ENCODE data around the gene PCBP3. TPM values are rescaled to one million over a fixed set of nuclear protein-coding genes. Genes with fewer than 3 reads are reported as not detected.

PCBP3 gene
- total RNA-seq, 4 donors from 2014 or later: 0.47 to 5.3 (median 1.0) TPM; not detected in 1

GRCh38 chr21:45980697-45981096, 337.2 kb downstream of the PCBP3 start:
- peaks cover 0 to 80% (median 16%) of the 10 kb centered on the region in 3 donors for H3K4me1 ChIP-seq
- H3K36me3 ChIP-seq: peaks cover 0 to 7% (median 0%) of the 10 kb centered on the region in 3 donors
- H3K4me3 ChIP-seq: peak overlapping the region in 3 of 4 donors; percentile 42 to 78 (median 75)
- intact Hi-C loops (cut with DNase I): no loop called here
- H3K9me3 ChIP-seq: no peaks in the 10 kb centered on the region
- no peak for DNase-seq
- H3K27me3 ChIP-seq: peaks cover 0 to 57% (median 0%) of the 10 kb centered on the region in 4 donors
- TF ChIP-seq CTCF (IDR thresholded peaks at IDR 0.05) (no peak), POLR2A (IDR thresholded peaks at IDR 0.05) (no peak)
- H3K27ac ChIP-seq: peak overlapping the region; percentile 55 to 87 (median 84)

- Histone ChIP-seq H3K27me3 (peaks cover 0 to 52% (median 0%) of the 10 kb centered on the region in 4 donors), H3K36me3 (peaks cover 0 to 13% (median 1%) of the 10 kb centered on the region in 3 donors), H3K9me3 (no peaks in the 10 kb centered on the region), H3K4me1 (peaks cover 0 to 87% (median 20%) of the 10 kb centered on the region in 3 donors), H3K27ac (peak within 1 kb of the TSS; percentile 72 to 89 (median 84)), H3K4me3 (peak within 1 kb of the TSS; percentile 48 to 78 (median 64))
- TF ChIP-seq POLR2A (IDR thresholded peaks at IDR 0.05): peak in 2 of 4 donors; percentile 60
- TF ChIP-seq CTCF (IDR thresholded peaks at IDR 0.05): no peak
- DNase-seq: no peak
- WGBS, 2 donors: 0% methylated on average over 18 to 25 of the region's 63 CpGs
- intact Hi-C loops (cut with DNase I): no loop called here
Observed at GRCh38 chr21:45981151-45982091, 337.9 kb downstream of the PCBP3 start, which contains the start of gene COL6A1. COL6A1 (plus strand) TSS chr21:45981770; CDS start chr21:45981851, 81 bp downstream.

GRCh38 chr21:45982092-45982757, 338.7 kb downstream of the PCBP3 start:
- Histone ChIP-seq H3K4me1 (peaks cover 0 to 89% (median 20%) of the 10 kb centered on the region in 3 donors), H3K4me3 (peak overlapping the region; percentile 48 to 78 (median 64)), H3K9me3 (no peaks in the 10 kb centered on the region), H3K27me3 (peaks cover 0 to 44% (median 0%) of the 10 kb centered on the region in 4 donors), H3K27ac (peak overlapping the region; percentile 72 to 89 (median 80)), H3K36me3 (peaks cover 0 to 21% (median 9%) of the 10 kb centered on the region in 3 donors)
- TF ChIP-seq POLR2A (IDR thresholded peaks at IDR 0.05) (no peak), CTCF (IDR thresholded peaks at IDR 0.05) (no peak)
- WGBS, 2 donors: 4% methylated on average over 9 of the region's 45 CpGs; no CpG with 5 or more reads in 1 of the 2 donors
- no peak for DNase-seq
- intact Hi-C loops (cut with DNase I): no loop called here

GRCh38 chr21:45982758-45983648, 339.5 kb downstream of the PCBP3 start:
- peaks cover 0 to 38% (median 0%) of the 10 kb centered on the region in 4 donors for H3K27me3 ChIP-seq
- H3K4me3 ChIP-seq: peak overlapping the region; percentile 48 to 78 (median 64)
- H3K9me3 ChIP-seq: no peaks in the 10 kb centered on the region
- H3K27ac ChIP-seq: peak overlapping the region; percentile 72 to 89 (median 80)
- no CpG with 5 or more reads among the region's 45 CpGs for WGBS, 2 donors
- H3K4me1 ChIP-seq: peaks cover 0 to 87% (median 16%) of the 10 kb centered on the region in 3 donors
- peaks cover 0 to 25% (median 12%) of the 10 kb centered on the region in 3 donors for H3K36me3 ChIP-seq
- intact Hi-C loops (cut with DNase I): no loop called here
- DNase-seq: no peak
- no peak for TF ChIP-seq CTCF (IDR thresholded peaks at IDR 0.05)
- TF ChIP-seq POLR2A (IDR thresholded peaks at IDR 0.05): no peak
